H1 (cell line): Measurements from ENCODE around the gene INPP4B. TPM values are rescaled to one million over a fixed set of nuclear protein-coding genes. Genes with fewer than 3 reads are reported as not detected.

Experiments
- CTCF ChIA-PET: fragments of 300-600 bp; sonication (Branson Sonifier 250); formaldehyde crosslinking; loops from one replicate; lab custom pipeline; 2021; ENCODE audit not compliant: partially characterized antibody; lab: Charles Lee
- POLR2A ChIA-PET: fragments of 300-600 bp; sonication (Branson Sonifier 250); formaldehyde crosslinking; loops from one replicate; lab custom pipeline; 2021; ENCODE audit warnings: inconsistent platforms; ENCODE audit not compliant: partially characterized antibody; lab: Charles Lee
- DNase-seq, 2 experiments: peaks; one replicate each; pipeline versions ENCODE4 v3.0.0 to v3.0.0-alpha.2; 2010 to 2022; ENCODE audit warnings: low spot score in 2 of 2, low read depth in 1 of 2, mixed read lengths in 1 of 2
- FAIRE-seq: peaks from 2 replicates; lab custom pipeline; 2011; peaks lifted over from hg19 to GRCh38; lab: Jason Lieb, UNC
- H2AFZ ChIP-seq: 2 replicates; pipeline ENCODE4 v1.8.1; 2012; ENCODE audit warnings: low read length, inconsistent platforms
- H2AK5ac ChIP-seq: 2 replicates; pipeline ENCODE4 v1.6.1; 2013; ENCODE audit warnings: low read depth, low read length
- H2BK120ac ChIP-seq: replicated peaks from 2 replicates; pipeline ENCODE3; 2013; ENCODE audit warnings: low read depth, low read length, inconsistent platforms
- H2BK12ac ChIP-seq: 2 replicates; pipeline ENCODE4 v1.6.1; 2013; ENCODE audit warnings: low read depth, low read length
- H2BK15ac ChIP-seq: 2 replicates; pipeline ENCODE4 v1.6.1; 2013; ENCODE audit warnings: low read length
- H2BK20ac ChIP-seq: 2 replicates; pipeline ENCODE4 v1.6.1; 2013; ENCODE audit warnings: low read length
- H2BK5ac ChIP-seq: 2 replicates; pipeline ENCODE4 v1.6.1; 2013; ENCODE audit warnings: low read depth, low read length
- H3K14ac ChIP-seq: 2 replicates; pipeline ENCODE4 v1.6.1; 2013; ENCODE audit warnings: inconsistent platforms; ENCODE audit not compliant: insufficient read length
- H3K18ac ChIP-seq: 2 replicates; pipeline ENCODE4 v1.6.1; 2013; ENCODE audit warnings: low read length; ENCODE audit errors: extremely low read depth
- H3K23ac ChIP-seq: 2 replicates; pipeline ENCODE4 v1.6.1; 2013; ENCODE audit warnings: inconsistent platforms; ENCODE audit not compliant: insufficient read length
- H3K23me2 ChIP-seq: 2 replicates; pipeline ENCODE4 v1.6.1; 2013; ENCODE audit warnings: low read depth, low read length
- H3K27ac ChIP-seq: 2 replicates; pipeline ENCODE4 v1.6.1; 2011; ENCODE audit warnings: low read depth, low read length, inconsistent platforms
- H3K27me3 ChIP-seq, 4 experiments: replicated peaks in 1 of 4; 1 replicate in 1 of 4; 2 replicates in 3 of 4; pipeline versions ENCODE4 v1.6.1 to v1.8.1; 2011 to 2013; ENCODE audit warnings: low read length in 3 of 4, mild to moderate bottlenecking in 3 of 4, inconsistent platforms in 2 of 4, mixed read lengths in 2 of 4, moderate library complexity in 1 of 4; ENCODE audit not compliant: control insufficient read depth in 3 of 4, insufficient read depth in 3 of 4; ENCODE audit errors: extremely low read depth in 1 of 4
- H3K36me3 ChIP-seq, 4 experiments: 2 replicates each; pipeline versions ENCODE4 v1.6.1 to v1.8.1; 2011 to 2013; ENCODE audit warnings: mild to moderate bottlenecking in 4 of 4, low read length in 3 of 4, moderate library complexity in 2 of 4, control low read depth in 1 of 4, inconsistent platforms in 1 of 4; ENCODE audit not compliant: insufficient read depth in 4 of 4, control insufficient read depth in 2 of 4
- H3K4ac ChIP-seq: replicated peaks from 2 replicates; pipeline ENCODE3; 2013; ENCODE audit warnings: low read length, low read depth, mixed read lengths, inconsistent platforms; ENCODE audit not compliant: insufficient read length
- H3K4me1 ChIP-seq, 4 experiments: replicated peaks in 1 of 4; 1 replicate in 1 of 4; 2 replicates in 3 of 4; pipeline versions ENCODE4 v1.6.1 to v1.8.1; 2011 to 2013; ENCODE audit warnings: low read length in 3 of 4, inconsistent platforms in 2 of 4, mixed read lengths in 1 of 4; ENCODE audit not compliant: insufficient read depth in 4 of 4, control insufficient read depth in 3 of 4
- H3K4me2 ChIP-seq, 2 experiments: 2 replicates each; pipeline versions ENCODE4 v1.6.1 to v1.8.1; 2011 to 2013; ENCODE audit warnings: low read depth in 2 of 2, low read length in 2 of 2, control low read depth in 1 of 2, inconsistent platforms in 1 of 2, mild to moderate bottlenecking in 1 of 2; ENCODE audit not compliant: insufficient read depth in 1 of 2
- H3K4me3 ChIP-seq, 4 experiments: fragments of 200-600, 300-600 bp in 1 of 4; sonication (generic), shearing (Covaris generic), sonication (Bioruptor Twin) in 1 of 4; 2 replicates each; pipeline versions ENCODE4 v1.5.1 to v1.8.1; 2011 to 2016; ENCODE audit warnings: low read length in 4 of 4, low read depth in 3 of 4, control low read depth in 2 of 4, inconsistent platforms in 2 of 4, mild to moderate bottlenecking in 2 of 4, mixed read lengths in 1 of 4, moderate library complexity in 1 of 4; ENCODE audit not compliant: insufficient read depth in 2 of 4; ENCODE audit errors: extremely low read depth in 1 of 4
- H3K56ac ChIP-seq: replicated peaks from 2 replicates; pipeline ENCODE3; 2013; ENCODE audit warnings: low read depth, mild to moderate bottlenecking, mixed read lengths, low read length, inconsistent platforms; ENCODE audit not compliant: insufficient read length
- H3K79me1 ChIP-seq: 2 replicates; pipeline ENCODE4 v1.6.1; 2013; ENCODE audit warnings: low read depth, low read length, control low read depth
- H3K79me2 ChIP-seq, 2 experiments: 2 replicates each; pipeline versions ENCODE4 v1.6.1 to v1.8.1; 2012 to 2013; ENCODE audit warnings: low read length in 2 of 2, mild to moderate bottlenecking in 2 of 2, inconsistent platforms in 1 of 2; ENCODE audit not compliant: insufficient read depth in 2 of 2, control insufficient read depth in 1 of 2
- H3K9ac ChIP-seq, 4 experiments: replicated peaks in 1 of 4; 1 replicate in 1 of 4; 2 replicates in 3 of 4; pipeline versions ENCODE4 v1.6.1 to v1.8.1; 2011 to 2013; ENCODE audit warnings: low read depth in 3 of 4, low read length in 3 of 4, control low read depth in 2 of 4, mild to moderate bottlenecking in 2 of 4, moderate library complexity in 2 of 4, inconsistent platforms in 1 of 4; ENCODE audit errors: extremely low read depth in 1 of 4
- H3K9me3 ChIP-seq, 2 experiments: 2 replicates each; pipeline versions ENCODE4 v1.6.1 to v1.8.1; 2012 to 2013; ENCODE audit warnings: mild to moderate bottlenecking in 2 of 2, moderate library complexity in 2 of 2, control low read depth in 1 of 2, inconsistent platforms in 1 of 2, low read depth in 1 of 2, low read length in 1 of 2, mixed read lengths in 1 of 2; ENCODE audit not compliant: insufficient read depth in 2 of 2
- H4K20me1 ChIP-seq, 2 experiments: replicated peaks in 1 of 2; 2 replicates each; pipeline versions ENCODE3 to v1.8.1; 2011 to 2013; ENCODE audit warnings: inconsistent platforms in 2 of 2, low read length in 2 of 2, mild to moderate bottlenecking in 1 of 2; ENCODE audit not compliant: insufficient read depth in 2 of 2, control insufficient read depth in 1 of 2
- H4K5ac ChIP-seq: 2 replicates; pipeline ENCODE4 v1.6.1; 2013; ENCODE audit warnings: low read length, low read depth, mixed read lengths, inconsistent platforms; ENCODE audit not compliant: insufficient read length
- H4K8ac ChIP-seq: 2 replicates; pipeline ENCODE4 v1.8.0; 2013; ENCODE audit warnings: mild to moderate bottlenecking, moderate library complexity, low read length, inconsistent platforms; ENCODE audit not compliant: insufficient read depth; ENCODE audit errors: extremely low read depth
- H4K91ac ChIP-seq: replicated peaks from 2 replicates; pipeline ENCODE3; 2013; ENCODE audit warnings: low read length, mixed read lengths, inconsistent platforms; ENCODE audit not compliant: insufficient read length
- CHD1 ChIP-seq: IDR thresholded peaks from 2 replicates; pipeline ENCODE4 v1.6.1; 2012; ENCODE audit warnings: low read depth, low read length, improper control_type of control experiment
- EP300 ChIP-seq, 2 experiments: IDR thresholded peaks; 1 replicate in 1 of 2; 2 replicates in 1 of 2; pipeline ENCODE4 v1.6.1; 2011 to 2012; ENCODE audit warnings: low read depth in 2 of 2, low read length in 2 of 2, mild to moderate bottlenecking in 2 of 2, borderline replicate concordance in 1 of 2, inconsistent platforms in 1 of 2, moderate library complexity in 1 of 2
- KDM4A ChIP-seq: IDR thresholded peaks from one replicate; pipeline ENCODE4 v1.7.1; 2012; ENCODE audit warnings: low read depth, mild to moderate bottlenecking, moderate library complexity, low read length, inconsistent platforms; ENCODE audit not compliant: severe bottlenecking
- KDM5A ChIP-seq: fragments of 200-600 bp; IDR thresholded peaks from 2 replicates; pipeline ENCODE4 v1.7.1; 2012; ENCODE audit warnings: mild to moderate bottlenecking, low read length, inconsistent platforms, mixed read lengths
- PHF8 ChIP-seq: fragments of 200-600 bp; sonication (generic); conservative IDR thresholded peaks from 2 replicates; pipeline ENCODE4 v1.7.1; 2012; ENCODE audit warnings: low read depth, mild to moderate bottlenecking, inconsistent platforms, low read length, moderate library complexity
- POLR2A ChIP-seq, 2 experiments: IDR thresholded peaks; 1 replicate in 1 of 2; 2 replicates in 1 of 2; pipeline ENCODE4 v1.6.1; 2011; ENCODE audit warnings: low read depth in 2 of 2, low read length in 2 of 2, mild to moderate bottlenecking in 2 of 2; ENCODE audit errors: control extremely low read depth in 1 of 2
- POU5F1 ChIP-seq: IDR thresholded peaks from 2 replicates; pipeline ENCODE4 v1.6.1; 2011; ENCODE audit warnings: low read depth, mild to moderate bottlenecking, low read length, moderate library complexity
- RAD21 ChIP-seq, 2 experiments: IDR thresholded peaks in 1 of 2; conservative IDR thresholded peaks in 1 of 2; 2 replicates each; pipeline ENCODE4 v1.6.1; 2011; ENCODE audit warnings: low read depth in 2 of 2, low read length in 2 of 2, improper control_type of control experiment in 1 of 2, inconsistent platforms in 1 of 2, mild to moderate bottlenecking in 1 of 2, moderate library complexity in 1 of 2
- SAP30 ChIP-seq: fragments of 300-600 bp; sonication (generic); IDR thresholded peaks from 2 replicates; pipeline ENCODE4 v1.7.1; 2012; ENCODE audit warnings: low read length, moderate library complexity, mild to moderate bottlenecking, inconsistent platforms; ENCODE audit not compliant: insufficient read depth, insufficient replicate concordance
- SP2 ChIP-seq: IDR thresholded peaks from 2 replicates; pipeline ENCODE4 v1.6.1; 2012; ENCODE audit warnings: mild to moderate bottlenecking, low read length, inconsistent platforms
- WGBS, 2 experiments: shearing (Covaris generic) in 1 of 2; methylation state at CpG; one replicate each; pipeline versions ENCODE4 v1.1.6 to v1.1.7; 2013 to 2015; ENCODE audit warnings: low lambda C conversion rate in 2 of 2, mixed read lengths in 2 of 2, inconsistent platforms in 1 of 2, low coverage in 1 of 2, missing lambda C conversion rate in 1 of 2; ENCODE audit not compliant: insufficient replicate concordance in 2 of 2, insufficient coverage in 1 of 2, insufficient read length in 1 of 2; ENCODE audit errors: extremely low coverage in 1 of 2, missing lambda C conversion rate in 1 of 2; 5-methylcytosine and 5-hydroxymethylcytosine counted together
- polyA plus RNA-seq, 7 experiments: library from polyadenylated mRNA; depleted of rRNA in 3 of 7; stranded (reverse) in 5 of 7; unstranded in 2 of 7; fragments of >200 nt in 5 of 7; fragments of 200-250 nt in 2 of 7; gene quantifications; 1 replicate in 5 of 7; 2 replicates in 1 of 7; 4 replicates in 1 of 7; pipeline versions ENCODE4 v1.2.1 to v1.2.3, GENCODE V29; 2011 to 2013; ENCODE audit warnings: missing spikeins in 2 of 7, mixed read lengths in 2 of 7
- total RNA-seq: library from RNA; stranded (reverse); fragmentation: NEBNext Ultra II Directional; extraction: Animal tissue kit (Norgen Biotek cat#: 25700); gene quantifications from 2 replicates; pipeline ENCODE4 v1.2.1, GENCODE V29; 2021
- TF ChIP-seq, protein P1 (sequence below): IDR thresholded peaks from 2 replicates; pipeline ENCODE4 v1.6.1; 2012; ENCODE audit warnings: low read length, inconsistent platforms

Gene INPP4B
- total and polyA plus RNA-seq, 2 of the 8 experiments (the other 6 are each of a cell fraction or from before 2014, with no cell fraction given), result 0.11 to 0.54 TPM

- H4K8ac ChIP-seq, result no peak overlapping the region
- H4K5ac ChIP-seq, result no peak overlapping the region
- H3K9ac ChIP-seq, result no peak overlapping the region; a peak in 1 of 7 replicates
- no peaks in the 10 kb centered on the region for H4K20me1 ChIP-seq
- H3K4ac ChIP-seq, result no peak overlapping the region
- H2BK20ac ChIP-seq, result no peak overlapping the region
- H3K36me3 ChIP-seq, result no peaks in the 10 kb centered on the region
- no peak overlapping the region for H2BK5ac ChIP-seq
- H2BK12ac ChIP-seq, result no peak overlapping the region
- no peak overlapping the region for H3K4me2 ChIP-seq
- no peaks in the 10 kb centered on the region for H3K9me3 ChIP-seq
- ChIA-PET CTCF (no interaction called here), POLR2A (no interaction called here)
- H3K4me1 ChIP-seq, result no peaks in the 10 kb centered on the region
- no peaks in the 10 kb centered on the region for H3K79me1 ChIP-seq
- H3K27me3 ChIP-seq, result no peaks in the 10 kb centered on the region
- H2AFZ ChIP-seq, result no peak overlapping the region
- FAIRE-seq, result no peak
- no peak overlapping the region for H3K14ac ChIP-seq
- H3K56ac ChIP-seq, result no peak overlapping the region
- no peak overlapping the region for H3K27ac ChIP-seq
- H3K79me2 ChIP-seq, result no peaks in the 10 kb centered on the region
- H3K23me2 ChIP-seq, result no peaks in the 10 kb centered on the region
- H3K18ac ChIP-seq, result no peak overlapping the region
- no peak overlapping the region for H3K23ac ChIP-seq
- H4K91ac ChIP-seq, result no peak overlapping the region
- no peak overlapping the region for H2AK5ac ChIP-seq
- H2BK120ac ChIP-seq, result no peak overlapping the region
- 82% methylated on average over 3 of the region's 3 CpGs; no CpG with 5 or more reads in 1 of the 2 experiments for WGBS, 2 experiments
- H2BK15ac ChIP-seq, result no peak overlapping the region
- no peak for DNase-seq
- no peak overlapping the region for H3K4me3 ChIP-seq
- no peak for TF ChIP-seq SP2
- TF ChIP-seq POU5F1, result no peak
- no peak for TF ChIP-seq SAP30
- no peak for TF ChIP-seq KDM4A
- TF ChIP-seq EP300 (IDR thresholded peaks at IDR 0.05; ENCODE audit: borderline replicate concordance in 1 of 2, low read depth in 2 of 2, low read length in 2 of 2), result no peak
- TF ChIP-seq PHF8, result no peak
- TF ChIP-seq RAD21 (IDR thresholded peaks at IDR 0.05 in 1 of 2, conservative IDR thresholded peaks at IDR 0.05 in 1 of 2; ENCODE audit: low read depth in 2 of 2, low read length in 2 of 2), result no peak
- TF ChIP-seq, protein P1, sequence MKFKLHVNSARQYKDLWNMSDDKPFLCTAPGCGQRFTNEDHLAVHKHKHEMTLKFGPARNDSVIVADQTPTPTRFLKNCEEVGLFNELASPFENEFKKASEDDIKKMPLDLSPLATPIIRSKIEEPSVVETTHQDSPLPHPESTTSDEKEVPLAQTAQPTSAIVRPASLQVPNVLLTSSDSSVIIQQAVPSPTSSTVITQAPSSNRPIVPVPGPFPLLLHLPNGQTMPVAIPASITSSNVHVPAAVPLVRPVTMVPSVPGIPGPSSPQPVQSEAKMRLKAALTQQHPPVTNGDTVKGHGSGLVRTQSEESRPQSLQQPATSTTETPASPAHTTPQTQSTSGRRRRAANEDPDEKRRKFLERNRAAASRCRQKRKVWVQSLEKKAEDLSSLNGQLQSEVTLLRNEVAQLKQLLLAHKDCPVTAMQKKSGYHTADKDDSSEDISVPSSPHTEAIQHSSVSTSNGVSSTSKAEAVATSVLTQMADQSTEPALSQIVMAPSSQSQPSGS, result no peak
- TF ChIP-seq CHD1, result no peak
- no peak for TF ChIP-seq KDM5A
- TF ChIP-seq POLR2A (IDR thresholded peaks at IDR 0.05; ENCODE audit: control extremely low read depth in 1 of 2, low read depth in 2 of 2, low read length in 2 of 2), result no peak
Measured at GRCh38 chr4:142696334-142697122, 149.6 kb downstream of the INPP4B start.
